Esophagus squamous epithelium (tissue), 4 donors: ENCODE measurements around the gene FCGR3A.

Experiments used
- CTCF ChIP-seq, 6 experiments: fragments of 450-650 bp in 4 of 6; fragments of 200-600 bp in 2 of 6; sonication (generic) in 2 of 6; IDR thresholded peaks; one replicate each; pipeline ENCODE4 v1.5.1; 2016 to 2019; ENCODE audit warnings: antibody characterized with exemption in 6 of 6, mild to moderate bottlenecking in 4 of 6, moderate library complexity in 4 of 6
- POLR2A ChIP-seq, 4 donors: fragments of 450-650 bp; IDR thresholded peaks; one replicate each; pipeline ENCODE4 v1.6.1; 2017; ENCODE audit warnings: antibody characterized with exemption in 4 of 4, mild to moderate bottlenecking in 4 of 4, moderate library complexity in 3 of 4

- no peak for TF ChIP-seq POLR2A (IDR thresholded peaks at IDR 0.05)
- no peak for TF ChIP-seq CTCF (IDR thresholded peaks at IDR 0.05)
These were observed 50.2 kb downstream of the FCGR3A start for GRCh38 chr1:161499099-161500039.
